ES-I3 (cell line): ENCODE results near the gene LBR.
"Not testable (repeated sequence)": the region's sequence is repeated elsewhere in the genome, so short reads cannot be mapped to it uniquely, and the experiment has no call there.

Experiments
- H3K36me3 ChIP-seq: 2 replicates; pipeline ENCODE4 v1.6.1; 2013; ENCODE audit warnings: mild to moderate bottlenecking, low read length, control low read depth, moderate library complexity; ENCODE audit not compliant: insufficient read depth
- H3K4me1 ChIP-seq: 2 replicates; pipeline ENCODE4 v1.6.1; 2013; ENCODE audit warnings: mild to moderate bottlenecking, control low read depth, low read length; ENCODE audit not compliant: insufficient read depth
- H3K9ac ChIP-seq: 2 replicates; pipeline ENCODE4 v1.6.1; 2013; ENCODE audit warnings: low read depth, mild to moderate bottlenecking, low read length, moderate library complexity
- H3K9me3 ChIP-seq: 2 replicates; pipeline ENCODE4 v1.6.1; 2013; ENCODE audit warnings: mild to moderate bottlenecking, low read length, moderate library complexity; ENCODE audit not compliant: control insufficient read depth, insufficient read depth

The LBR gene

GRCh38 chr1:225409051-225409450 is 18.8 kb downstream of the LBR start:
- no peaks in the 10 kb centered on the region for H3K9me3 ChIP-seq
- peaks cover 12% of the 10 kb centered on the region for H3K4me1 ChIP-seq
- H3K9ac ChIP-seq: no peak overlapping the region
- H3K36me3 ChIP-seq: peaks cover 10% of the 10 kb centered on the region; the same call in 1 of the 2 replicates

GRCh38 chr1:225408249-225408648 is 19.6 kb downstream of the LBR start:
- Histone ChIP-seq H3K36me3 (peaks cover 10% of the 10 kb centered on the region; the same call in 1 of the 2 replicates), H3K9ac (no peak overlapping the region), H3K9me3 (no peaks in the 10 kb centered on the region), H3K4me1 (peaks cover 12% of the 10 kb centered on the region)

GRCh38 chr1:225407755-225408154 is 20.1 kb downstream of the LBR start:
- H3K36me3 ChIP-seq: peaks cover 9% of the 10 kb centered on the region; the same call in 1 of the 2 replicates
- H3K9ac ChIP-seq: no peak overlapping the region
- H3K4me1 ChIP-seq: peaks cover 12% of the 10 kb centered on the region
- no peaks in the 10 kb centered on the region for H3K9me3 ChIP-seq

- Histone ChIP-seq H3K4me1 (peaks cover 12% of the 10 kb centered on the region), H3K9me3 (no peaks in the 10 kb centered on the region), H3K36me3 (peaks cover 9% of the 10 kb centered on the region; the same call in 1 of the 2 replicates), H3K9ac (no peak overlapping the region)
Observed at GRCh38 chr1:225406976-225407725, 20.7 kb downstream of the LBR start.

GRCh38 chr1:225400968-225401367 is 26.9 kb downstream of the LBR start:
- no peaks in the 10 kb centered on the region; the same call in 1 of the 2 replicates for H3K9me3 ChIP-seq
- no peak overlapping the region for H3K9ac ChIP-seq
- H3K36me3 ChIP-seq: peaks cover 12% of the 10 kb centered on the region
- H3K4me1 ChIP-seq: no peaks in the 10 kb centered on the region

- Histone ChIP-seq H3K4me1 (no peaks in the 10 kb centered on the region), H3K9me3 (no peaks in the 10 kb centered on the region; the same call in 1 of the 2 replicates), H3K36me3 (peaks cover 7% of the 10 kb centered on the region), H3K9ac (no peak overlapping the region)
Observed at GRCh38 chr1:225396357-225396756, 31.5 kb downstream of the LBR start.

GRCh38 chr1:225389843-225390242 is 38.0 kb downstream of the LBR start:
- H3K9me3 ChIP-seq: no peaks in the 10 kb centered on the region
- H3K9ac ChIP-seq: no peak overlapping the region
- no peaks in the 10 kb centered on the region for H3K4me1 ChIP-seq
- no peaks in the 10 kb centered on the region; the same call in 1 of the 2 replicates for H3K36me3 ChIP-seq

GRCh38 chr1:225388372-225388771 is 39.5 kb downstream of the LBR start:
- no peaks in the 10 kb centered on the region; the same call in 1 of the 2 replicates for H3K36me3 ChIP-seq
- H3K4me1 ChIP-seq: no peaks in the 10 kb centered on the region
- H3K9me3 ChIP-seq: no peaks in the 10 kb centered on the region
- H3K9ac ChIP-seq: no peak overlapping the region

- not testable (repeated sequence) for H3K4me1 ChIP-seq, H3K9ac ChIP-seq, H3K9me3 ChIP-seq, H3K36me3 ChIP-seq
Observed at GRCh38 chr1:225386860-225387259, 41.0 kb downstream of the LBR start.

GRCh38 chr1:225380691-225381090 is 47.1 kb downstream of the LBR start:
- H3K9ac ChIP-seq: no peak overlapping the region
- H3K4me1 ChIP-seq: peaks cover 6% of the 10 kb centered on the region
- no peaks in the 10 kb centered on the region for H3K9me3 ChIP-seq
- no peaks in the 10 kb centered on the region for H3K36me3 ChIP-seq

GRCh38 chr1:225378880-225379279 is 49.0 kb downstream of the LBR start:
- H3K9me3 ChIP-seq: no peaks in the 10 kb centered on the region
- peaks cover 6% of the 10 kb centered on the region for H3K4me1 ChIP-seq
- H3K9ac ChIP-seq: no peak overlapping the region
- no peaks in the 10 kb centered on the region for H3K36me3 ChIP-seq

GRCh38 chr1:225374996-225375395 is 52.8 kb downstream of the LBR start:
- H3K9me3 ChIP-seq: no peaks in the 10 kb centered on the region
- H3K36me3 ChIP-seq: no peaks in the 10 kb centered on the region
- H3K4me1 ChIP-seq: peaks cover 6% of the 10 kb centered on the region
- no peak overlapping the region for H3K9ac ChIP-seq

GRCh38 chr1:225373155-225373554 is 54.7 kb downstream of the LBR start:
- peaks cover 3% of the 10 kb centered on the region; the same call in 1 of the 2 replicates for H3K4me1 ChIP-seq

GRCh38 chr1:225371366-225372010 is 56.4 kb downstream of the LBR start:
- Histone ChIP-seq H3K36me3 (no peaks in the 10 kb centered on the region), H3K9me3 (no peaks in the 10 kb centered on the region), H3K4me1 (no peaks in the 10 kb centered on the region), H3K9ac (no peak overlapping the region)

More at GRCh38 chr1:225373155-225373554, 54.7 kb downstream of the LBR start:
- no peak overlapping the region for H3K9ac ChIP-seq
- H3K9me3 ChIP-seq: no peaks in the 10 kb centered on the region
- no peaks in the 10 kb centered on the region for H3K36me3 ChIP-seq

- Histone ChIP-seq H3K9ac (no peak overlapping the region), H3K9me3 (no peaks in the 10 kb centered on the region), H3K4me1 (no peaks in the 10 kb centered on the region), H3K36me3 (no peaks in the 10 kb centered on the region)
Observed at GRCh38 chr1:225368036-225368552, 59.7 kb downstream of the LBR start.
